NCI-H1436 treated with DMSO at 0.1 percent for 48 hours (cell line): ENCODE results near the gene RAB8A.

Experiments
- DNase-seq: peaks from one replicate; lab custom pipeline; 2025; lab: John Stamatoyannopoulos, UW

RAB8A gene

DNA sequence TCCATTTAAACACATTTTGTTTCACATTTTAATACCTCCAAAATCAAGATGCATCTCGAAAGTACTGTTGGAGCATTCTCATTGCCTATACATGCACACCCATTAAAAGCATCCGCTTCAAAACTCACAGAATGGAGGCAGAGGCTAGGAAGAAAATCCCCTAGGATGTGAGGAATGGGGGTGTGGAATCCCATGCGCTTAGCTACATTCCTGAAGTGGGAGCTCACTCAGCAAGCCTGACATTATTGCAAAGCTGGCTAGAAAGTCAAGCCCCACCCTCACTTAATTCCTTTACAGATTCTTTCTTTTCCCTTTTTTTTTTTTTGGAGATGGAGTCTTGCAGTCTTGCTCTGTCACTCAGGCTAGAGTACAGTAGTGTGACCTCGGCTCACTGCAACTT lies 68.9 kb downstream of the RAB8A start:
- DNase-seq = no peak
